ENCODE results near the gene MKX. TPM values are rescaled to one million over a fixed set of nuclear protein-coding genes. Genes with fewer than 3 reads are reported as not detected.

MKX gene, protein sequence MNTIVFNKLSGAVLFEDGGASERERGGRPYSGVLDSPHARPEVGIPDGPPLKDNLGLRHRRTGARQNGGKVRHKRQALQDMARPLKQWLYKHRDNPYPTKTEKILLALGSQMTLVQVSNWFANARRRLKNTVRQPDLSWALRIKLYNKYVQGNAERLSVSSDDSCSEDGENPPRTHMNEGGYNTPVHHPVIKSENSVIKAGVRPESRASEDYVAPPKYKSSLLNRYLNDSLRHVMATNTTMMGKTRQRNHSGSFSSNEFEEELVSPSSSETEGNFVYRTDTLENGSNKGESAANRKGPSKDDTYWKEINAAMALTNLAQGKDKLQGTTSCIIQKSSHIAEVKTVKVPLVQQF
- total RNA-seq, result under 1 TPM; 0.50 TPM
- long read RNA-seq, result 0 reads

DNA sequence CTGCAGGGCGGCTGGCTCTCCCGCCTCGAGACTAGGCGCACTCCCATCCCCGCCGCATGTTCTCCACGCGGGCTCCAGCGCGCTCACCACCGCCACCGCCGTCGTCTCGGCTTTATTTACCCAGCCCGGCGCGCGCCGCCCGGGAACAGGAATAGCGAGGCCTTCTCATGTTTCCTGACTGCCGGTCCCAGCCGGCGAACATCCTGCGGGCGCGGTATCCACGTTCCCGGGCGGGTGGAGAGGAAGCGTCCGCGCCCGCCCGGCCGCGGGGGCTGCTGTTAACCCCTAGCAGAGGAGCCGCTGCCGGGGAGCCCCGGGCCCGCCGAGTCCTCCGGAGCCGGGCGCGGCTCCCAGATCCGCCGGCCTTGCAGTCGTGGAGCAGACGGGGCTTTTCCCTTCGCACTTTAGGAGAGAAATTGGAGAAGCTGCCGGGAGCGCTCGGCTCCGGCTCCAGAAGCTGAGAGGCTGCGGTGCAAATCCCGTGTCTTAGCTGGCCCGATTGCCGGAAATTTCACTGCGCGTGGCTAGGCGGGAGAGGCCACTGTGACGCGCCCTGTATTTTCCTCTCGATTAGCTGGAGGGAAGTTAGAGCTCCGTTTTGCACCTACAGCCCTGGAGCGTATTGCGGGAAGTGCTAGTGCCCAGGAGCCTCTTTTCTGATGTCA is at the start of gene MKX:
Gene MKX (minus strand): TSS at position 88 of the 665 bp plus-strand sequence. CDS start 2,404 bp downstream, outside the sequence.
- DNase-seq, result peak; percentile 55
- no peak for ATAC-seq
- intact Hi-C loops (cut with DNase I), result loop anchor here in 1 of 2 donors (10.0 kb wide), 1 partner anchor 639 kb away; no protein-coding TSS in a partner anchor

DNA sequence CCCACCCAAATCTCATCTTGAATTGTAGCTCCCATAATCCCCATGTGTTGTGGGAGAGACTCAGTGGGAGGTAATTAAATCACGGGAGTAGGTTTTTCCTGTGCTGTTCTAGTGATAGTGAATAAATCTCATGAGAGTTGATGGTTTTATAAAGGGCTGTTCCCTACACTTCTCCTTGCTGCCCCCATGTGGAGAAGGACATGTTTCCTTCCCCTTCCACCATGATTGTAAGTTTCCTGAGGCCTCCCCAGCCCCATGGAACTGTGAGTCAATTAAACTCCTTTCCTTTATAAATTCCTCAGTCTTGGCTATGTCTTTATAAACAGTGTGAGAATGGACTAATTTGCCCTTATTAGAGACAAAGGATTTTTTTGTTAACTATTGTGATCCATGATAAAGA is 48.5 kb upstream of the MKX start:
- DNase-seq, result no peak

DNA sequence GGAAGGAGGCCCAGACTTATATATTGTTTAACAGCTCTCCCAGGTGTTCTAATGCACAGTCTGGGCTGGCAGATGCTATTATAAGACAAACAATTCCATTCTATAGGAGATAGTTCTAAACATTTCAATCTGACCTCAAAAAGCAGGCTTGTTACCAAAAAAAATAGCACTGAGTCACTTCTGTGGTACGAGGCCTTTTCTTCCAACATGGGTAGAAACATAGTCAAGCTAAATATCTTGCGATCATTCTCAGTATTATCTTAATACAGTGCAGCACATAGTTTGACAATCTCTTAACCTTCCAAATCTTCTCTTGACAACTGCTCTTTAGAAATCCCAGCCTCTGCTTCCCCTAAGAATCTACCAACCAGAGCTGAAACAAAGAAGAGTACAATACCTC is 46.6 kb upstream of the MKX start:
- ATAC-seq, result no peak
- intact Hi-C loops (cut with DNase I), result no loop called here
- no peak for DNase-seq

More for the DNA sequence above, 48.5 kb upstream of the MKX start:
- intact Hi-C loops (cut with DNase I), result no loop called here
- no peak for ATAC-seq

DNA sequence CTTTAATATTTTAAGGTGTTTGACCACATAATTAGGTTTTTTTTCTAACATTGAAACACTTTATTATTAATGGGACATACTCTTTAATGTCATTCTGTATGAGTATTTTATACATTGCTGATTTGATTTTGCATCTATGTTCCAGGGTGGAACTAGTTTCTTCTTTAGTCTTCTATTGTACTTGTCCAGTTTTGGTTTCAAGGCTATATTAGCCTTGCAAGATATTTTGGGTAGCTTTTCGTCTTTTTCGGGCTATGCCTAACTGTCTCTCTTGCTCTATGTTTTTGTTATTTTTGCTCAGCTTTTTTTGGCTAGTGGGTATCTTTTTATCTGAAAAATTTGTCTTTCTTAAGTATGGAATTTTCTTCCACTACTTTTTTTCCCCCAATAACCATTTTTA is 38.7 kb upstream of the MKX start:
- ATAC-seq (no peak), DNase-seq (no peak)
- intact Hi-C loops (cut with DNase I), result no loop called here

DNA sequence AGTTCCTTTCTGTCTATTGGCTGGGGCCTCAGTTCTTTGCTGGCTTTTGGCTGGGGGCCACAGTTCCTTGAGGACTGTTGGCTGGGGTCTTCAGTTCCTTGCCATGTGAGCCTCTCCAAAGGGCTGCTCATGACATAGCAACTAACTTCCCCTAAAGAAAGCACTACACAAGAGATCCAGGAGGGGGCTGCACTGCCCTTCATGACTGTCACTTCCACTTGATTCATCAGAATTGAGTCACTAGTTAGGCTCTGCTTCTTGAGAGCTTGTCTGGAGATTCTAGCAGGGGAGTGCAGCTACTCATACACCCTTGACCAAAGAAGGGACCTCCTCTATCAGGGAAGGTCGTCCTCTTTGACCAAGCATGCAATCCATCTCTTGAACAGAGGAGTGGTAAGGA is 38.0 kb upstream of the MKX start:
- intact Hi-C loops (cut with DNase I), result no loop called here
- peak in 1 of 2 donors; percentile 44 for ATAC-seq
- no peak for DNase-seq

DNA sequence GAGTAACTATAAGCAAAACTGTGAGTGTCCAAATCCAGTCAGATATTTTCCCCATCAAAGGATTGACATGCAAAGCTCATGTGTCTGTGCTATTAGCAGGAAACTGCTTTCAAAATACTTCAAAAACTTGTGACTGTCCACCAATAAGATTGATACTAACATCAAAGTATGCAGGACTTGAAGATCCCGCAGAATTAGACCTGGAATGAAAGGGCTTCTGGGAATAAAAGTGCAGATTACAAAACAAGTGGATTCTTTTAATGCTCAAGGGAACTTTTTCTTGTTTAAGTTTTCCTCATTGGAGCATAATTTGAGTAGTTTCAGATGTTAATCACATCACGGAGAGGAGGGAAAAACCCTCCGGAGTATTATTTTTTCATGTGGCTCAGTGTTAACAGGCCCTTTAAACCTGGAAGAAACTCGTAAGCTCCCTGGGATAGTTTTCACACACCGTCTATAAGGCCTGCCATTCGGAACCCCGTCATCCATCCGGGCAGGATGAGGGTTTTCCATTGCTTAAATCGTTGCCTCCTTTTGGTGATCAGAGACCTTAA is 33.9 kb upstream of the MKX start:
- intact Hi-C loops (cut with DNase I), result no loop called here
- DNase-seq, result no peak
- ATAC-seq, result no peak

DNA sequence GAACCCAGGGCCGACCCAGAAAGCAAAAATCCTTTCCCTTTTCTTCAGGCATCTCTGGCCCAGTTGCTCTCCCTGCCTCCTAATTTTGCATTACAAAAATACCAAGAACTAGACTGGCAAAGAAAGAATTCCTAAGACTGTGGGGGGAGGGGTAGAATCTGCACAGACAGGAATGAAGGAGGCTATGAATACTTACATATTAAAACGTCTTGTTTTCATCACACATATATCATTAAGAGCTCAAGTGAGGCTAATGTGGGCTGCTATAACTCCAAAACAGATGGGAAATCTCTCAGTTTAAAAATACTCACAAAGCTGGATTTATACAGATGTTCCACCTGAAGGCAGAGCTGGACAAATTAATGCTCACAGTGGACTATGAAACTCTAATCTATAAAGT is 29.2 kb upstream of the MKX start:
- ATAC-seq (no peak), DNase-seq (no peak)
- intact Hi-C loops (cut with DNase I), result no loop called here

DNA sequence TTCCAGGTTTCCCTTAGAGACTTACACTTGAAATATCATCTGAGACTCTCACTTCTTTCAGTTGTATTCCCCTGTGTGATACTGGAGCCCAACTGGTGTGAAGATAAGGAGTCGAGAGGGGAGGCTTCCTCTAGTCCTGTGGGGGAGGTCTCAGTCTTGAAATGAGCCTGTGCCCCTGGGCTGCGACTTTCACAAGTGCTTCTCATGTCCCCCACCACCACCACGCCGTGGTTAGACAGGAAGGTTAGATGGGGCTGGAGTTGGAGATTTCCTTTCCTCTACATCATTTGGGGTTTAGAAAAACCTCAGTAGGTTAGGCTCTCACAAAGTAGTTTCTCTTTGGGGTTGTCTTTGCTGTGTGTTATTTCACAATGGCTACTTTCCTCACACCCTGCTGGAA is 25.6 kb upstream of the MKX start:
- intact Hi-C loops (cut with DNase I), result no loop called here
- DNase-seq (no peak), ATAC-seq (no peak)

DNA sequence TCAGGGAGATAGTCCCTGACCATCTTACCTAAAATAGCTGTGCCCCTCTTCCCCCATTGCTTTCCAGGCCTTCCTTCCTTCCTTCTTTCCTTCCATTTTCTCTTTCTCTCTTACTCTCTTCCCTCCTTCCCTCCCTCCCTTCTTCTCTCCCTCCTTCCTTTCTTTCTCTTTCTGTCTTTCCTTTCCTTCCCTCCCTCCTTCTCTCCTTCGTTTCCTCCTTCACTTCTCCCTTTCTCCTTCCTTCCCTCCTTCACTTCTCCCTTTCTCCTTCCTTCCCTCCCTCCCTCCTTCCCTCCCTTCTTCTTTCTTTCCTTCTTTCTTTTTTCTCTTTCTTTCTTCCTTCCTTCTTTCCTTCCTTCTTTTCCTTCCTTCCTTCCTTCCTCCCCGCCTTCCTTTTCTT is 24.6 kb upstream of the MKX start:
- no peak for DNase-seq
- intact Hi-C loops (cut with DNase I), result no loop called here
- no peak for ATAC-seq

DNA sequence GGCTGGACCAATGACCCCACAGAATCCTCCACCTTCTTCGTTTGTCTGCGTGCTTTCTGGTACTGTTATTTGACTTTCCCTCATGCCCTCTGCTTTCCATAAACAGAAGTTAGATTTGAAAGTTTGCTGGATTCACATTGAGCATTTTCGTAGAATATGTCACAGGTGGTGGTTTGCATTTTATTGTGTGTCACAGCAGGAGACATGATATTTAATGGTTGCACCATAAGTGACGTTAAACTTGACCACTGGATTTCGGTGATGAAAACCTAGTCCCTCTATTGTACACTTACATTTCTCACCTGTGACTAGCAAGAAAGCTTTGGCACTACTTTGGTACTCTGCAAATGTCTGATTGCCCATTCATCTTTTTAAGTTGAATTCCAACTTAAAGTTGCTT is 15.2 kb upstream of the MKX start:
- DNase-seq (no peak), ATAC-seq (no peak)
- intact Hi-C loops (cut with DNase I), result no loop called here

DNA sequence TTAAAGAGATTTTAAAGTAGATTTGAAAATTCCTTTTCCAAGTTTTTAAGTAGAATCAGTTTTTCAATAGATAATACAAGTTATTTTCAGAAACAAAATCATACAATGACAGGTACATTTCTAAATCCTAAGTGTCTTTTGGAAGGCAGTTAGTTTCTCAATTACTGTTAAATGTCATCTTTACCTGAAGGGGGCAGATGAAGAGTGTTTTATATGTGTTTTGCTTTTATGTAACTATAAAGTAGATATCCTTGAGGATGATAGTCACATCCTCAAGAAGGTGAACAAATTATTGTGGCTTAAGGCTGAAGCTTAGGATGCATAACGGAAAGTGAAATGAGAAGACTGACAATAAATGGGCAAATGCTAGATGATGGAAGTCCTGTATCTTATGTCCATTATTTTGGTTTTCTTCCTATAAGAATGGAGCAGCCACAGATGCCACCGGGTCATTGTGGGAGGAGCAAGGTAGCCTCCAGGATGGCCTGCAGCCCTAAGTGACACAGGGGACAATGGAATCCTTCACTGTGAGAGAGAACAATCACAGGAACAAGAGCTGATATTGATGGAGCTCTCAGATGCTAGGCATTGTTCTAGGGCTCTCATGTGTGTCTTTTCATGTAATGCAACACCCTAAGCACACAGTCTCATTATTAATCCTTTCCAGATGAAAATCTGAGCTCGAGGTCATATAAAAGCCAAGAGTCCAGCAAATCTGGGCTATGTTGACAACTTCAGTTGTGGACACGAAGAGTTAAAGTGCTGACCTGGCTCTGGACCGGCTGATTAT is 14.1 kb upstream of the MKX start:
- no peak for DNase-seq
- ATAC-seq, result no peak

DNA sequence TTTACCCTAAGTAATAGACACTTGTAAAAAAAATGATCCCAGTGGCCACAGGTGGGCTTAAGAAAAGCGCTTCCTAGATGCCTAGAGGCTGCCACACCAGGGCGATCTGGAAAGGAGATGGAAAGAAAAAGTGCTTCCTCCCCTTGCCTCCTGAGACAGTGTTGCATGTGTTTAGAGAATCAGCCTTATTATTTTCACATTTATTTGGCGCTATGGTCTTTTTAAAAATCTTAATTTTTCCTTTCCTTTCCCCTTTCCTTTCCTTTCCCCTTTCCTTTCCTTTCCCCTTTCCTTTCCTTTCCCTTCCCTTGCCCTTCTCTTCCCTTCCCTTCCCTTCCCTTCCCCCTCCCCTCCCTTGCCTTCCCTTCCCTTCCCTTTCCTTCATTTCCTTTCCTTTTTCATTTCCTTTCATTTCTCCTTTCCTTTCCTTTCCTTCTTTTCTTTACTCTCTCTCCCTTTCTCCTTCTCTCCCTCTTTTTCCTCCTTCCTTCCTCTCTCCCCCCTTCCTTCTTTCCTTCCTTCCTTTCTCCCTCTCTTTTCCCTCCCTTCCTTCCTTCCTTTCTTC is 7.1 kb upstream of the MKX start:
- intact Hi-C loops (cut with DNase I), result no loop called here
- ATAC-seq (no peak), DNase-seq (no peak)

More for the DNA sequence above, 14.1 kb upstream of the MKX start:
- intact Hi-C loops (cut with DNase I), result no loop called here

DNA sequence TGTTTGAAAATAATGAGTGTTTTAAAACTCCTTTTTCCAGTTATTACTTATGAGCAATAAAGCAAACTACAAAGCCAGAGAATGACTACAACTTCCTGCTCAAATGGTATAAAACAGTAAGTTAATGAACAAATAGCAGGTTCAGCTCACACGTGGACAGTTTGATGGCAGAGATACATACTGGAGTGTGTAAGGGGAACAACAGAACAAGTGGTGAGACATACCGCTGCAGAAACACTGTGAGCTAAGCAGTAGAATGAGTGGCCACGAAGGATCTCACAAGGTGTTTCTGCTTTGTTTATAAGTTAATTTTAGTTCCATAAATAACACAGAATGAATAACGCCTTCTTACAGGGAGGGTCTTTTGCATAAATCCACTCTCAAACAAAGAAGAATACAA is 3.0 kb upstream of the MKX start:
- ATAC-seq (no peak), DNase-seq (no peak)
- intact Hi-C loops (cut with DNase I), result loop anchor here in 1 of 2 donors (10.0 kb wide), 1 partner anchor 636 kb away; no protein-coding TSS in a partner anchor

DNA sequence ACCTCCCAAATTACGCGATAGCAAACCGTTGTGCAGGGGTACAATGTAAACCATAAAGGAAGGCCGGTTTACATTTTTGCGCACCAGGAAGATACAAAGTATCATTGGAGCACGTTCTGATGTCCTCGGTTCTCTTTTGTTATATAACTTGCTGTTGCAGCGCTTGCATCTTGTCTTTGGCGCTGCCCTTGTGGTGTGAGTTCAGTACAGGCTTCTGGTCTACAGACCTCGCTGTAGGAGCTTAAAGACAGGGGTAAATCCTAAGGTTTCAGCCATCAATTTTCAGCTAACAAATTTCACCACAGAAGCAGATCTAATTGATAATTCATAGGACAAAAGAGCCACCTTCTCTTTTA is 1.5 kb upstream of the MKX start:
- DNase-seq (no peak), ATAC-seq (no peak)
- intact Hi-C loops (cut with DNase I), result loop anchor here in 1 of 2 donors (10.0 kb wide), 1 partner anchor 638 kb away; no protein-coding TSS in a partner anchor

DNA sequence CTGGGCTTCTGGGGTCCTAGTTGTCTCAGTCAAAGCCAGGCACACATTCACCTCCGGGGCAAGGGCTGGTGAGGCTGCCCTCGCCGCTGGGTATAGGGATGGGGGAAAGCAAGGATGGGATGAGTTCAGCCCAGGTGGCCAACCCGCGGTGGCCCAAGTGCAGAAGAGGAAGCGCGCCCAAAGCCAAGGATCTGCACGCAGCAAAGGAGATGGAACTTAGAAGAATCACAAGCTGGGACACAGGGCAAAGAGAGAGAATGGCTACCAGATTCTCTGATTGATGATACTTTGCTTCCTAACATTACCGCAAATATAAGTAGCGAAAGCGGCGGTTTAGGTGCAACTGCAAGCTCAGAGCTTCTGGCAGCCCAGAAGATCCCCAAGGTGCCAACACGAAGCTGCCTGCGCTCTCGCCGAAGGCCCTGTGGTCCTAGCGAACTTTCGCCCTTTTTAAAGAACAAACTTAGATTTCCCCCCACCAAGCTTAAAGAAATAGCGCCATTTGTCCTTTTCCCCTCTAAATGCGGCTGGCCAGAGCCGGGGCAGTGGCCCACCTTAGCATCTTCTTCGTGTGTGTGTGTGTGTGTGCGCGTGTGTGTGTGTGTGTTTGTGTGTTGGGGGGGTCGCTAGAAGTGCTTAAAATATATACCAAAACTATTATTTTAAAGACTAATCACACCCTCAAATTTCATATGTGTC is 927 bp upstream of the MKX start:
- ATAC-seq (no peak), DNase-seq (no peak)
- intact Hi-C loops (cut with DNase I), result loop anchor here in 1 of 2 donors (10.0 kb wide), 1 partner anchor 638 kb away; no protein-coding TSS in a partner anchor

DNA sequence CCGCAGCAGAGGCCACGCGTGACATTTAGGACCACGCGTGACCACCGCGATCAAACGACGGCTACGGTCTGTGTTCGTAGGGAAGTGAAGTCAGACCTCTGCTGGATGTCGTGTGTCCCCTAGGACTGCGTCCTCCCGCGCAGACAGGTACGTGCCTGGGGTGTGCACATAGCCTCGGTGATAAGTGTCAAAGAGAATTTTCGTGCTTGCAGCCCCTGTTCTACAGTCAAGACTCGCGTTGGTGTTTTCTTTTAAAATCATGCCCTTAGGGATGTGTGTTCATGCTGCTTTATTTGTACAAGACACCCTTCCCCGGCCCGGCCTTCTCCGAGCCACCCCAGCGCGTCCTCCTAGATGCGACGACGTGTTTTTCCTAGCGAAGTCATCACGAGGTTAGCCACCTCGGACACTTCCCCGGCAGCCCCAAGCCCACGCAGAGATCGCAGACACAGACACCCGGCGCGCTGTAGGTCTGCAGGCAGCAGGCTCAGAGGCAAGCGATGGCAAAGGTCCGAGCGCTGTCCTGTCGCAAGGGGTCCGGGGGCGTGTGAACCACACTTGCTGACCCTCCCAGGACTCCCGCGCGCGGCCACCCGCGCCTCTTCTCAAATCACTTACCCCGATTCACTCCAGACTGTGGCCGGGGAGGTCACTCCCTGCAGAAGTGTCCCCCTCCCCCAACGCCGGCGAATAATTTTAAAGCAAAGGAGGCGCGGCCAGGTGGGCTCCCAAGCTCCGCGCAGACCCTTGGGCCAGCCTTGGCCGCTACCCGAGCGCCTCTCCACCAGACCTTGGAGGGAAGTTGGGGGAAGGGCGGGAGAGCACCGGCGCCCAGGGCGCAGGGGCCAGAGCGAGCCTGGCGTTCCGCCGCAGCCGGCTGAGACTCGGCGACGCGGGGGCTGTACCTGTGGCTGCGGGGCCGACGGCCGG is 552 bp downstream of the MKX start:
- DNase-seq (peak; percentile 14), ATAC-seq (no peak)
- intact Hi-C loops (cut with DNase I), result loop anchor here in 1 of 2 donors (5.0 to 10.0 kb wide), 3 partner anchors 437 to 640 kb away; no protein-coding TSS in a partner anchor
